Activated CD4-positive, CD25-positive, alpha-beta regulatory T cell treated with anti-CD3 and anti-CD28 coated beads, Interleukin-2, amount 50 U/mL, for 16 hours (primary cell): ENCODE results near the gene CCDC167.

ENCODE experiments used
- DNase-seq: peaks from one replicate; pipeline ENCODE4 v3.0.0-alpha.2; 2020; ENCODE audit warnings: low read depth, low spot score

Gene CCDC167

GRCh38 chr6:37499433-37500293 is at the start of gene CCDC167:
TSS of gene CCDC167 (minus strand) at chr6:37499893. CDS start at chr6:37499863, 30 bp downstream.
- DNase-seq: peak; percentile 95

- DNase-seq: no peak
Observed at GRCh38 chr6:37549154-37549553, 49.5 kb upstream of the CCDC167 start.

GRCh38 chr6:37548067-37548674 is 48.5 kb upstream of the CCDC167 start:
- no peak for DNase-seq

GRCh38 chr6:37547564-37548061 is 47.9 kb upstream of the CCDC167 start:
- no peak for DNase-seq

- DNase-seq: no peak
Observed at GRCh38 chr6:37546141-37546871, 46.6 kb upstream of the CCDC167 start.

GRCh38 chr6:37544530-37544929 is 44.8 kb upstream of the CCDC167 start:
- DNase-seq: no peak

- DNase-seq: no peak
Observed at GRCh38 chr6:37543361-37543760, 43.7 kb upstream of the CCDC167 start.

GRCh38 chr6:37541346-37541745 is 41.7 kb upstream of the CCDC167 start:
- DNase-seq: no peak

- DNase-seq: no peak
Observed at GRCh38 chr6:37540390-37540789, 40.7 kb upstream of the CCDC167 start.

GRCh38 chr6:37540029-37540352 is 40.3 kb upstream of the CCDC167 start:
- DNase-seq: no peak

GRCh38 chr6:37539171-37540028 is 39.7 kb upstream of the CCDC167 start:
- no peak for DNase-seq

GRCh38 chr6:37538107-37538506 is 38.4 kb upstream of the CCDC167 start:
- DNase-seq: no peak

- no peak for DNase-seq
Observed at GRCh38 chr6:37537548-37537947, 37.9 kb upstream of the CCDC167 start.

- DNase-seq: no peak
Observed at GRCh38 chr6:37536491-37537190, 36.9 kb upstream of the CCDC167 start.

GRCh38 chr6:37535759-37536490 is 36.2 kb upstream of the CCDC167 start:
- no peak for DNase-seq

- no peak for DNase-seq
Observed at GRCh38 chr6:37535428-37535758, 35.7 kb upstream of the CCDC167 start.

- no peak for DNase-seq
Observed at GRCh38 chr6:37534893-37535292, 35.2 kb upstream of the CCDC167 start.

GRCh38 chr6:37532122-37532521 is 32.4 kb upstream of the CCDC167 start:
- DNase-seq: no peak

GRCh38 chr6:37531437-37532036 is 31.8 kb upstream of the CCDC167 start:
- no peak for DNase-seq

- no peak for DNase-seq
Observed at GRCh38 chr6:37531026-37531425, 31.3 kb upstream of the CCDC167 start.
